H9 (cell line): ENCODE results near the gene PCYT2. TPM values are rescaled to one million over a fixed set of nuclear protein-coding genes. Genes with fewer than 3 reads are reported as not detected.
A peak's percentile ranks its signal among the peaks of the same experiment; 100 is the strongest.

ENCODE experiments used
- DNase-seq: peaks from one replicate; pipeline ENCODE4 v3.0.0-alpha.2; 2017
- H2AFZ ChIP-seq: one replicate; pipeline ENCODE4 v1.6.1; 2013; ENCODE audit warnings: mild to moderate bottlenecking, low read length, control low read depth, moderate library complexity
- H2AK5ac ChIP-seq: 2 replicates; pipeline ENCODE4 v1.6.1; 2013; ENCODE audit warnings: low read length, control low read depth, mixed read lengths; ENCODE audit not compliant: insufficient read length
- H2BK120ac ChIP-seq: one replicate; pipeline ENCODE4 v1.6.1; 2013; ENCODE audit warnings: low read depth, mild to moderate bottlenecking, low read length, control low read depth, inconsistent platforms; ENCODE audit not compliant: poor library complexity, severe bottlenecking
- H2BK12ac ChIP-seq: 2 replicates; pipeline ENCODE4 v1.6.1; 2013; ENCODE audit warnings: low read length, control low read depth, mixed read lengths, low read depth; ENCODE audit not compliant: insufficient read length
- H2BK15ac ChIP-seq: 2 replicates; pipeline ENCODE4 v1.6.1; 2013; ENCODE audit warnings: low read depth, low read length, control low read depth
- H2BK20ac ChIP-seq: one replicate; pipeline ENCODE4 v1.6.1; 2013; ENCODE audit warnings: low read depth, mild to moderate bottlenecking, low read length, control low read depth, inconsistent platforms; ENCODE audit not compliant: poor library complexity, severe bottlenecking
- H2BK5ac ChIP-seq: 2 replicates; pipeline ENCODE4 v1.6.1; 2013; ENCODE audit warnings: low read length, control low read depth, mixed read lengths; ENCODE audit not compliant: insufficient read length
- H3K14ac ChIP-seq: 2 replicates; pipeline ENCODE4 v1.6.1; 2013; ENCODE audit warnings: low read length, control low read depth; ENCODE audit not compliant: insufficient read depth
- H3K18ac ChIP-seq: 2 replicates; pipeline ENCODE4 v1.6.1; 2013; ENCODE audit warnings: low read depth, mild to moderate bottlenecking, mixed read lengths, low read length, control low read depth; ENCODE audit not compliant: insufficient read length
- H3K23ac ChIP-seq: 2 replicates; pipeline ENCODE4 v1.6.1; 2013; ENCODE audit warnings: low read length, control low read depth, mixed read lengths, low read depth; ENCODE audit not compliant: insufficient read length
- H3K23me2 ChIP-seq: 2 replicates; pipeline ENCODE4 v1.6.1; 2013; ENCODE audit warnings: low read depth, mild to moderate bottlenecking, mixed read lengths, low read length, control low read depth; ENCODE audit not compliant: insufficient read length, poor library complexity, severe bottlenecking
- H3K27ac ChIP-seq: 2 replicates; pipeline ENCODE4 v1.5.1; 2013; ENCODE audit warnings: low read length, control low read depth, mixed read lengths, low read depth; ENCODE audit not compliant: insufficient read length
- H3K27me3 ChIP-seq: 2 replicates; pipeline ENCODE4 v1.6.1; 2013; ENCODE audit warnings: low read length, control low read depth, inconsistent platforms; ENCODE audit not compliant: insufficient read depth
- H3K4ac ChIP-seq: 2 replicates; pipeline ENCODE4 v1.6.1; 2013; ENCODE audit warnings: low read depth, mild to moderate bottlenecking, control low read depth, inconsistent platforms, low read length, moderate library complexity
- H3K4me1 ChIP-seq: 2 replicates; pipeline ENCODE4 v1.6.1; 2013; ENCODE audit warnings: low read length, control low read depth, inconsistent platforms; ENCODE audit not compliant: insufficient read depth
- H3K4me2 ChIP-seq: 2 replicates; pipeline ENCODE4 v1.6.1; 2013; ENCODE audit warnings: low read length, control low read depth, mixed read lengths; ENCODE audit not compliant: insufficient read length, insufficient read depth
- H3K56ac ChIP-seq: 2 replicates; pipeline ENCODE4 v1.6.1; 2013; ENCODE audit warnings: low read depth, mild to moderate bottlenecking, mixed read lengths, low read length, control low read depth; ENCODE audit not compliant: insufficient read length
- H3K79me1 ChIP-seq: 2 replicates; pipeline ENCODE4 v1.6.1; 2013; ENCODE audit warnings: low read depth, mild to moderate bottlenecking, moderate library complexity, low read length, control low read depth, inconsistent platforms; ENCODE audit not compliant: insufficient read depth, poor library complexity, severe bottlenecking
- H3K79me2 ChIP-seq: 2 replicates; pipeline ENCODE4 v1.6.1; 2013; ENCODE audit warnings: low read length, control low read depth, inconsistent platforms; ENCODE audit not compliant: insufficient read depth
- H3K9ac ChIP-seq: 2 replicates; pipeline ENCODE4 v1.6.1; 2013; ENCODE audit warnings: low read length, control low read depth, mixed read lengths; ENCODE audit not compliant: insufficient read length; ENCODE audit errors: extremely low read depth
- H3K9me3 ChIP-seq: one replicate; pipeline ENCODE4 v1.6.1; 2013; ENCODE audit warnings: low read depth, low read length, inconsistent platforms; ENCODE audit not compliant: control insufficient read depth
- H3T11ph ChIP-seq: one replicate; pipeline ENCODE4 v1.6.1; 2013; ENCODE audit warnings: mild to moderate bottlenecking, low read length, control low read depth, inconsistent platforms
- H4K20me1 ChIP-seq: one replicate; pipeline ENCODE4 v1.6.1; 2013; ENCODE audit not compliant: control insufficient read depth, insufficient read length, insufficient read depth
- H4K5ac ChIP-seq: 2 replicates; pipeline ENCODE4 v1.6.1; 2013; ENCODE audit warnings: low read depth, mild to moderate bottlenecking, mixed read lengths, low read length, control low read depth; ENCODE audit not compliant: insufficient read length
- H4K8ac ChIP-seq: replicated peaks from 2 replicates; pipeline ENCODE4 v1.6.1; 2013; ENCODE audit warnings: low read length, control low read depth, mixed read lengths, low read depth; ENCODE audit not compliant: insufficient read length
- H4K91ac ChIP-seq: 2 replicates; pipeline ENCODE4 v1.6.1; 2013; ENCODE audit warnings: low read depth, mild to moderate bottlenecking, moderate library complexity, mixed read lengths, low read length, control low read depth; ENCODE audit not compliant: insufficient read length
- H3K27ac Mint-ChIP-seq, 3 experiments: 2 replicates in 2 of 3; 3 replicates in 1 of 3; pipeline ENCODE4 v1.8.0; 2020 to 2021; ENCODE audit warnings: mixed read lengths in 3 of 3, mild to moderate bottlenecking in 1 of 3, moderate library complexity in 1 of 3
- H3K27me3 Mint-ChIP-seq: 2 replicates; pipeline ENCODE4 v1.8.0; 2021; ENCODE audit warnings: low read depth, mild to moderate bottlenecking, moderate library complexity, mixed read lengths
- H3K36me3 Mint-ChIP-seq, 3 experiments: 2 replicates in 2 of 3; 3 replicates in 1 of 3; pipeline ENCODE4 v1.8.0; 2020 to 2021; ENCODE audit warnings: low read depth in 3 of 3, mixed read lengths in 3 of 3; ENCODE audit not compliant: insufficient read depth in 1 of 3
- H3K4me1 Mint-ChIP-seq, 2 experiments: 2 replicates each; pipeline ENCODE4 v1.8.0; 2020; ENCODE audit warnings: mixed read lengths in 2 of 2
- H3K4me3 Mint-ChIP-seq, 2 experiments: 2 replicates in 1 of 2; 3 replicates in 1 of 2; pipeline ENCODE4 v1.8.0; 2020 to 2021; ENCODE audit warnings: mild to moderate bottlenecking in 2 of 2, mixed read lengths in 2 of 2, moderate library complexity in 1 of 2
- H3K9me3 Mint-ChIP-seq, 2 experiments: 2 replicates in 1 of 2; 3 replicates in 1 of 2; pipeline ENCODE4 v1.8.0; 2020; ENCODE audit warnings: mild to moderate bottlenecking in 2 of 2, mixed read lengths in 2 of 2, moderate library complexity in 1 of 2
- CTCF ChIP-seq: fragments of 200-600 bp; sonication (generic); conservative IDR thresholded peaks from 3 replicates; pipeline ENCODE4 v1.8.0; 2021; ENCODE audit warnings: antibody characterized with exemption, mild to moderate bottlenecking
- WGBS: extraction: QIAGEN DNeasy Blood & Tissue Kit; methylation state at CpG from one replicate; pipeline ENCODE4 v1.1.7; 2013; ENCODE audit warnings: missing lambda C conversion rate, low lambda C conversion rate, mixed read lengths; ENCODE audit not compliant: insufficient read length; ENCODE audit errors: extremely low coverage; 5-methylcytosine and 5-hydroxymethylcytosine counted together
- total RNA-seq: library from RNA; stranded (reverse); gene quantifications from 2 replicates; pipeline ENCODE4 v1.2.1, GENCODE V29; 2021

The PCYT2 gene
- total RNA-seq, 1 experiment from 2014 or later = 24.5 TPM

DNA sequence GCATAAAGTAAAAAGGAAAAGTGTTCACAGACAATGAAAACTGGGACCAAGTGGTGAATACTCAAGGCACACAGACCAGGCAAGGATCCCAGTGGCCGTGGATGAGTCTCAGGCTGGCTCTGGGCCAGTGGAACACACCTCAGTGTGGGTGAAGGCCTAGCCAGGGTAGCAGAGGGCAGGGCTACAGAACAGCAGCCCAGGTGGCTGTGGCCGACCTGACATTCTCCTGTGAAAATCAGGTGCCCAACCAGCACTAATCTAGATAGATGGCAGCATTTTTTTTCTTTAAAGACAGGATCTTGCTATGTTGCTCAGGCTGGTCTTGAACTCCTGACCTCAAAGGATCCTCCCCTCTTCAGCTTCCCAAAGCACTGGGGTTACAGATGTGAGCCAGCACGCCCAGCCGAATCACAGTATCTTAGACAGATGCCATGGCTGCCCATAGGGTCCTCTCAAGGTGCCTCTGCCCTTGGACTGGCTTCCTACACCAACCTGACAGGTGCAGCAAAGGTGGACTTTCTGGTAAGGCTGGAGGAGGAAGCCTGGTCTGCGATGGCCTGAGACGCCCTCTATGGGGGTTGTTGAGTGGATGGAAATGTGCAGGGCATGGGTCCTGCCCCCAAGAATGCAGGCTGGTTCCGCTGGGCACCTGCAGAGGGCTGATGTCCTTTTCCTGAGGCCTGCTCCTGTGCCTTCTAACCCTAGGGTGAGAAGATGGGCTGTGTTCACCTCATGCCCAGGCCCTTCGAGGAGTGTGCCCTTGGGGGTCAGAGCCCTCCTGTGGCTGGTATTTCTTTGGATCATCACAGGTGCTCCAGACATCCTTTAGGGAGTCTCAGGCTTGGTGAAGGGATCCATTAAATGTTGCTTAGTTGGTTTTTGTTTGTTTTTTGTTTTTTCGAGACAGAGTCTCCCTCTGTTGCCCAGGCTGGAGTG is 47.1 kb downstream of the PCYT2 start:
- Mint-ChIP-seq H3K27me3 (peaks cover 2% of the 10 kb centered on the region), H3K4me1 (peaks cover 19 to 34% of the 10 kb centered on the region in 2 experiments), H3K36me3 (peaks cover 13 to 35% (median 35%) of the 10 kb centered on the region in 3 experiments; a peak in 6 of 7 replicates), H3K9me3 (peaks cover 0 to 3% of the 10 kb centered on the region in 2 experiments; a peak in 1 of 5 replicates), H3K27ac (no peak overlapping the region), H3K4me3 (no peak overlapping the region; a peak in 1 of 5 replicates)
- Histone ChIP-seq H4K20me1 (no peaks in the 10 kb centered on the region), H2AFZ (no peak overlapping the region), H2BK15ac (no peak overlapping the region), H3K9ac (no peak overlapping the region), H3K23ac (no peak overlapping the region), H2AK5ac (no peak overlapping the region), H3K27ac (no peak overlapping the region), H3K9me3 (no peaks in the 10 kb centered on the region), H4K8ac (no peak overlapping the region), H4K5ac (no peak overlapping the region), H4K91ac (no peak overlapping the region), H3K14ac (no peak overlapping the region), H3K18ac (no peak overlapping the region), H2BK20ac (no peak overlapping the region), H2BK5ac (no peak overlapping the region), H3K27me3 (no peaks in the 10 kb centered on the region), H2BK120ac (no peak overlapping the region), H3K56ac (no peak overlapping the region), H3K4me2 (no peak overlapping the region), H3K79me1 (peaks cover 8% of the 10 kb centered on the region), H3K79me2 (peaks cover 8% of the 10 kb centered on the region; the same call in 1 of the 2 replicates), H3K23me2 (peaks cover 10% of the 10 kb centered on the region), H3K4me1 (peaks cover 3% of the 10 kb centered on the region; the same call in 1 of the 2 replicates), H3T11ph (no peak overlapping the region), H3K4ac (no peak overlapping the region), H2BK12ac (no peak overlapping the region)
- WGBS = no CpG with 5 or more reads among the region's 9 CpGs
- peak; percentile 38; the same call in 2 of the 3 replicates for TF ChIP-seq CTCF
- DNase-seq = peak; percentile 71
